Measurements from ENCODE around the gene LEMD2. TPM values are rescaled to one million over a fixed set of nuclear protein-coding genes. Genes with fewer than 3 reads are reported as not detected.

LEMD2 gene
- polyA plus RNA-seq, 1 of the 3 experiments (the other 2 are of a cell fraction) = 56.5 TPM

Other genes with a start within 250 kb of the LEMD2 start
- gene BAK1, start 208.9 kb downstream of the LEMD2 start, polyA plus RNA-seq (2012; rRNA removed) = 15.4 and 21.2 TPM in 2 replicates
- 4.7 and 8.1 TPM in 2 replicates for gene ITPR3, start 167.8 kb downstream of the LEMD2 start, polyA plus RNA-seq (2012; rRNA removed)
- gene UQCC2, start 77.4 kb downstream of the LEMD2 start, polyA plus RNA-seq (2012; rRNA removed) = 49.8 and 59.0 TPM in 2 replicates
- gene IP6K3, start 42.2 kb downstream of the LEMD2 start, polyA plus RNA-seq (2012; rRNA removed) = 0.13 and 0.21 TPM in 2 replicates
- gene MLN, start 14.9 kb upstream of the LEMD2 start, polyA plus RNA-seq (2012; rRNA removed) = not detected in 2 replicates